Sigmoid colon (tissue), 3 donors: ENCODE data around the gene SYNJ1.

Experiments used
- CTCF ChIP-seq, 4 experiments: fragments of 450-650 bp in 3 of 4; fragments of 200-600 bp in 1 of 4; IDR thresholded peaks; one replicate each; pipeline ENCODE4 v1.5.1; 2016 to 2019; ENCODE audit warnings: antibody characterized with exemption in 4 of 4, mild to moderate bottlenecking in 3 of 4, moderate library complexity in 2 of 4
- POLR2A ChIP-seq, 2 donors: fragments of 450-650 bp; IDR thresholded peaks; one replicate each; pipeline ENCODE4 v1.6.1; 2016; ENCODE audit warnings: antibody characterized with exemption in 2 of 2, mild to moderate bottlenecking in 2 of 2, moderate library complexity in 2 of 2

GRCh38 chr21:32750405-32750804, 22.6 kb upstream of the SYNJ1 start:
- no peak for TF ChIP-seq CTCF (IDR thresholded peaks at IDR 0.05)
- no peak for TF ChIP-seq POLR2A (IDR thresholded peaks at IDR 0.05)
